HepG2 (cell line): ENCODE data around the gene ARFGEF2. TPM values are rescaled to one million over a fixed set of nuclear protein-coding genes. Genes with fewer than 3 reads are reported as not detected.

Experiments used
- HMG20B ChIP-seq: conservative IDR thresholded peaks from 2 replicates; pipeline ENCODE4 v1.6.1; 2016; ENCODE audit warnings: missing genetic modification reagents, missing compliant biosample characterization
- NONO ChIP-seq, 2 experiments: fragments of 450-650 bp in 1 of 2; sonication (generic) in 1 of 2; formaldehyde crosslinking in 1 of 2; IDR thresholded peaks in 1 of 2; conservative IDR thresholded peaks in 1 of 2; 2 replicates each; pipeline versions ENCODE4 v1.6.1 to v1.8.0; 2017 to 2022; ENCODE audit warnings: mild to moderate bottlenecking in 1 of 2, missing genetic modification reagents in 1 of 2, moderate library complexity in 1 of 2
- POGZ ChIP-seq: sonication (generic); formaldehyde crosslinking; IDR thresholded peaks from 2 replicates; pipeline ENCODE4 v1.4.0; 2020; ENCODE audit warnings: mild to moderate bottlenecking, missing genetic modification reagents
- SNAPC4 ChIP-seq: sonication (generic); formaldehyde crosslinking; IDR thresholded peaks from 2 replicates; pipeline ENCODE4 v1.4.0; 2020; ENCODE audit warnings: mild to moderate bottlenecking, missing genetic modification reagents
- THAP8 ChIP-seq: sonication (generic); formaldehyde crosslinking; IDR thresholded peaks from 2 replicates; pipeline ENCODE4 v1.5.1; 2020; ENCODE audit warnings: missing genetic modification reagents, mild to moderate bottlenecking, borderline replicate concordance
- ZC3H13 ChIP-seq: sonication (generic); formaldehyde crosslinking; IDR thresholded peaks from 2 replicates; pipeline ENCODE4 v1.8.1; 2023; ENCODE audit warnings: mild to moderate bottlenecking, missing genetic modification reagents, moderate library complexity
- ZFY ChIP-seq: sonication (generic); formaldehyde crosslinking; IDR thresholded peaks from 2 replicates; pipeline ENCODE4 v1.4.0; 2020; ENCODE audit warnings: missing genetic modification reagents
- ZNF251 ChIP-seq: sonication (generic); formaldehyde crosslinking; IDR thresholded peaks from 2 replicates; pipeline ENCODE4 v1.9.0; 2021; ENCODE audit warnings: mild to moderate bottlenecking, missing genetic modification reagents
- ZNF350 ChIP-seq: sonication (generic); formaldehyde crosslinking; IDR thresholded peaks from 2 replicates; pipeline ENCODE4 v1.4.0; 2020; ENCODE audit warnings: mild to moderate bottlenecking, low read depth, missing genetic modification reagents, borderline replicate concordance
- ZNF446 ChIP-seq: sonication (generic); formaldehyde crosslinking; IDR thresholded peaks from 2 replicates; pipeline ENCODE4 v1.5.0; 2020; ENCODE audit warnings: mild to moderate bottlenecking, missing genetic modification reagents
- polyA plus RNA-seq, 8 experiments: library from polyadenylated mRNA; depleted of rRNA in 3 of 8; stranded (reverse) in 7 of 8; unstranded in 1 of 8; fragments of >200 nt; fragmentation: Illumina TruSeq in 4 of 8; extraction: Trizol in 4 of 8; gene quantifications; 2 replicates each; pipeline versions ENCODE4 v1.2.1 to v1.2.3, GENCODE V29; 2011 to 2016; ENCODE audit warnings: low read depth in 4 of 8, missing spikeins in 1 of 8, mixed read lengths in 1 of 8; ENCODE audit not compliant: insufficient read depth in 1 of 8
- total RNA-seq, 5 experiments: library from RNA; depleted of rRNA; stranded (reverse); fragments of >200 nt; fragmentation: Illumina TruSeq; extraction: Trizol; gene quantifications; 2 replicates each; pipeline ENCODE4 v1.2.3, GENCODE V29; 2016; ENCODE audit warnings: low read depth in 1 of 5
- TF ChIP-seq, protein P1 (sequence below), 2 experiments: IDR thresholded peaks; 2 replicates each; pipeline ENCODE4 v1.6.1; 2011 to 2012; ENCODE audit warnings: low read length in 2 of 2, borderline replicate concordance in 1 of 2, low read depth in 1 of 2, mild to moderate bottlenecking in 1 of 2, moderate library complexity in 1 of 2
- TF ChIP-seq, protein P2 (sequence below): IDR thresholded peaks from 2 replicates; pipeline ENCODE4 v1.6.1; 2016; ENCODE audit warnings: low read depth, borderline replicate concordance
- TF ChIP-seq, protein P3 (sequence below): sonication (generic); formaldehyde crosslinking; IDR thresholded peaks from 2 replicates; pipeline ENCODE4 v1.4.0; 2020; ENCODE audit warnings: missing genetic modification reagents, mild to moderate bottlenecking, borderline replicate concordance

Gene ARFGEF2
- total and polyA plus RNA-seq, 2 of the 13 experiments (the other 11 are each of a cell fraction or from before 2014, with no cell fraction given) = 44.0 to 60.8 TPM

DNA sequence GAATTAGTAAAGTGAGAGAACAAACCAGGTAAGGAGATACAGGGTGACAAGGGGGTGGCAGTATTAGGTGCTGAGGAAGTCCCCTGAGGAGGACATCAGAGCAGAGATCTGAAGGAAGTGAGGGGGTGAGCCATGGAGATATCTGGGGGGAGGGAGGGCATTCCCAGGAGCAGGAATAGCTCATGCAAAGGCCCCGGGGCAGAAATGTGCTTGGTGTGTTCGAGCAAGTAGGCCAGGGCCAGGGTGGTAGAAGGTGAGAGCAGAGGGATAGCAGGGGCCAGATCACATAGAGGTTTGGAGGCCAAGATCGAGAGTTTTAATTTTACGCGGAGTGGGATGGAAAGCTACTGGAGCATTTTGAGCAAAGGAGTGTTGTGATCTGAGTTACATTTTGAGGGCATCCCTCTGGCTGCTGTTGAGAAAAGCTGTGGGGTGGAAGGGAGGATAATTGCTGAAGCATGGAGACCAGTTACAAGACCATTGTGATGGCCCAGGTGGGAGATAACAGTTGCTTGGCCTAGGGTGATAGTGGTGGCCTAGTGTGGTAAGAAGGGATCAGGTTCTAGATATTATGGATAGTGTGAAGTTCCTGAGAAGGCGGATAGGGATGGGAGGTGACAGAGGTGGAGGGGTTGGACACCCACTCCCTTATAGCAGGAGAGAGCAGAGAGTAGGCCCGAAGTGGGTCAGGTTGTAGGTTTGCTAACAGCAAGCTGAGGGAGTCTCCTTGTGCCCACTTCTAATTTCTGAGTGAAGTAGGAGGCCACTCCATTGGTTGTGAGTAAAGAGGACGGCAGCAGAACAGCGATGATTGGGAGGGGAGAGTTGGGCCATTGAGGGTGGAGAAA lies 10.2 kb downstream of the ARFGEF2 start (continued):
- TF ChIP-seq, protein P1, sequence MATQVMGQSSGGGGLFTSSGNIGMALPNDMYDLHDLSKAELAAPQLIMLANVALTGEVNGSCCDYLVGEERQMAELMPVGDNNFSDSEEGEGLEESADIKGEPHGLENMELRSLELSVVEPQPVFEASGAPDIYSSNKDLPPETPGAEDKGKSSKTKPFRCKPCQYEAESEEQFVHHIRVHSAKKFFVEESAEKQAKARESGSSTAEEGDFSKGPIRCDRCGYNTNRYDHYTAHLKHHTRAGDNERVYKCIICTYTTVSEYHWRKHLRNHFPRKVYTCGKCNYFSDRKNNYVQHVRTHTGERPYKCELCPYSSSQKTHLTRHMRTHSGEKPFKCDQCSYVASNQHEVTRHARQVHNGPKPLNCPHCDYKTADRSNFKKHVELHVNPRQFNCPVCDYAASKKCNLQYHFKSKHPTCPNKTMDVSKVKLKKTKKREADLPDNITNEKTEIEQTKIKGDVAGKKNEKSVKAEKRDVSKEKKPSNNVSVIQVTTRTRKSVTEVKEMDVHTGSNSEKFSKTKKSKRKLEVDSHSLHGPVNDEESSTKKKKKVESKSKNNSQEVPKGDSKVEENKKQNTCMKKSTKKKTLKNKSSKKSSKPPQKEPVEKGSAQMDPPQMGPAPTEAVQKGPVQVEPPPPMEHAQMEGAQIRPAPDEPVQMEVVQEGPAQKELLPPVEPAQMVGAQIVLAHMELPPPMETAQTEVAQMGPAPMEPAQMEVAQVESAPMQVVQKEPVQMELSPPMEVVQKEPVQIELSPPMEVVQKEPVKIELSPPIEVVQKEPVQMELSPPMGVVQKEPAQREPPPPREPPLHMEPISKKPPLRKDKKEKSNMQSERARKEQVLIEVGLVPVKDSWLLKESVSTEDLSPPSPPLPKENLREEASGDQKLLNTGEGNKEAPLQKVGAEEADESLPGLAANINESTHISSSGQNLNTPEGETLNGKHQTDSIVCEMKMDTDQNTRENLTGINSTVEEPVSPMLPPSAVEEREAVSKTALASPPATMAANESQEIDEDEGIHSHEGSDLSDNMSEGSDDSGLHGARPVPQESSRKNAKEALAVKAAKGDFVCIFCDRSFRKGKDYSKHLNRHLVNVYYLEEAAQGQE (IDR thresholded peaks at IDR 0.05; ENCODE audit: borderline replicate concordance in 1 of 2, low read depth in 1 of 2, low read length in 2 of 2) = no peak
- no peak for TF ChIP-seq ZC3H13 (CRISPR knock-in tag)
- TF ChIP-seq ZNF251 = 0 out of 2 replicates have a peak, but pooled peaks have one; percentile 67
- no peak for TF ChIP-seq SNAPC4 (CRISPR knock-in tag)
- TF ChIP-seq ZFY (CRISPR knock-in tag) = 0 out of 2 replicates have a peak, but pooled peaks have one; percentile 30
- no peak for TF ChIP-seq THAP8 (CRISPR knock-in tag)
- no peak for TF ChIP-seq NONO (IDR thresholded peaks at IDR 0.05)
- peak; percentile 54; the same call in 1 of the 2 replicates for TF ChIP-seq NONO (CRISPR knock-in tag; conservative IDR thresholded peaks at IDR 0.05)
- TF ChIP-seq POGZ = 0 out of 2 replicates have a peak, but pooled peaks have one; percentile 1
- no peak for TF ChIP-seq ZNF446 (CRISPR knock-in tag)
- TF ChIP-seq HMG20B (CRISPR knock-in tag) = no peak
- TF ChIP-seq, protein P2, sequence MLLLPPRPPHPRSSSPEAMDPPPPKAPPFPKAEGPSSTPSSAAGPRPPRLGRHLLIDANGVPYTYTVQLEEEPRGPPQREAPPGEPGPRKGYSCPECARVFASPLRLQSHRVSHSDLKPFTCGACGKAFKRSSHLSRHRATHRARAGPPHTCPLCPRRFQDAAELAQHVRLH (CRISPR knock-in tag) = no peak
- 0 out of 2 replicates have a peak, but pooled peaks have one; percentile 7 for TF ChIP-seq ZNF350
- TF ChIP-seq, protein P3, sequence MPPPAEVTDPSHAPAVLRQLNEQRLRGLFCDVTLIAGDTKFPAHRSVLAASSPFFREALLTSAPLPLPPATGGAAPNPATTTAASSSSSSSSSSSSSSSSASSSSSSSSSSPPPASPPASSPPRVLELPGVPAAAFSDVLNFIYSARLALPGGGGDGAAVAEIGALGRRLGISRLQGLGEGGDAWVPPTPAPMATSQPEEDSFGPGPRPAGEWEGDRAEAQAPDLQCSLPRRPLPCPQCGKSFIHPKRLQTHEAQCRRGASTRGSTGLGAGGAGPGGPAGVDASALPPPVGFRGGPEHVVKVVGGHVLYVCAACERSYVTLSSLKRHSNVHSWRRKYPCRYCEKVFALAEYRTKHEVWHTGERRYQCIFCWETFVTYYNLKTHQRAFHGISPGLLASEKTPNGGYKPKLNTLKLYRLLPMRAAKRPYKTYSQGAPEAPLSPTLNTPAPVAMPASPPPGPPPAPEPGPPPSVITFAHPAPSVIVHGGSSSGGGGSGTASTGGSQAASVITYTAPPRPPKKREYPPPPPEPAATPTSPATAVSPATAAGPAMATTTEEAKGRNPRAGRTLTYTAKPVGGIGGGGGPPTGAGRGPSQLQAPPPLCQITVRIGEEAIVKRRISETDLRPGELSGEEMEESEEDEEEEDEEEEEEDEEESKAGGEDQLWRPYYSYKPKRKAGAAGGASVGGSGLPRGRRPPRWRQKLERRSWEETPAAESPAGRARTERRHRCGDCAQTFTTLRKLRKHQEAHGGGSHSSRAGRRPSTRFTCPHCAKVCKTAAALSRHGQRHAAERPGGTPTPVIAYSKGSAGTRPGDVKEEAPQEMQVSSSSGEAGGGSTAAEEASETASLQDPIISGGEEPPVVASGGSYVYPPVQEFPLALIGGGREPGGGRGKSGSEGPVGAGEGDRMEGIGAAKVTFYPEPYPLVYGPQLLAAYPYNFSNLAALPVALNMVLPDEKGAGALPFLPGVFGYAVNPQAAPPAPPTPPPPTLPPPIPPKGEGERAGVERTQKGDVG = 0 out of 2 replicates have a peak, but pooled peaks have one; percentile 20
